Measurements from ENCODE around the gene HBE1. TPM values are rescaled to one million over a fixed set of nuclear protein-coding genes. Genes with fewer than 3 reads are reported as not detected.

Gene HBE1
- total RNA-seq, 1 experiment from 2014 or later, result not detected

DNA sequence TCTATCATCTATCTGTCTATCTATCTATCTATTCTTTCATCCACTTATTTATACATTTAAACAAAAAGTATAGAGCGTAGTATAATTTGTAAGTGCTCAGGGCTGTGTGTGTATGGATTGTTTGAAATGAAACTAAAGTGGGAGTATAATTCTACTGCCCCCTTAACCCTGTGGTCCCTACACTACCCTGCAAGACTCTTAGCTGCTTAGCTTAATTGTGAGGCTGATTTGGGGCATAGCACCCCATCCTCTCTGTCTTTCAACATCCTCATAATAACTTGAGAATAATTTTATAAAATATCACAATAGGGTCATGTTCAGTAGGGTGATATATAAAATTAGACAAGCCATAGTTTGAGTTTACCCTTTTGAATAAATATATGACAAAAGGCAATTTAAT is 20.4 kb upstream of the HBE1 start:
- TF ChIP-seq CTCF (conservative IDR thresholded peaks at IDR 0.05), result no peak
- WGBS (ENCODE audit: extremely low coverage, insufficient read length, low lambda C conversion rate), result no CpG with 5 or more reads among the region's 1 CpG
- no peaks in the 10 kb centered on the region for H3K79me2 ChIP-seq (ENCODE audit: insufficient read depth, low read length)
- H3K4me3 Mint-ChIP-seq, result no peak overlapping the region
- H2BK12ac ChIP-seq (ENCODE audit: insufficient read length, low read depth, low read length), result no peak overlapping the region
- H4K20me1 ChIP-seq (ENCODE audit: control insufficient read depth, insufficient read depth, insufficient read length), result no peaks in the 10 kb centered on the region
- no peak overlapping the region for H2BK120ac ChIP-seq (ENCODE audit: low read depth, low read length, poor library complexity, severe bottlenecking)
- H3K27ac Mint-ChIP-seq, result no peak overlapping the region
- no peak overlapping the region for H4K8ac ChIP-seq (replicated peaks; ENCODE audit: insufficient read length, low read depth, low read length)
- H3K23me2 ChIP-seq (ENCODE audit: insufficient read length, low read depth, low read length, poor library complexity, severe bottlenecking), result no peaks in the 10 kb centered on the region
- H3K9ac ChIP-seq (ENCODE audit: extremely low read depth, insufficient read length, low read length), result no peak overlapping the region
- H2AK5ac ChIP-seq (ENCODE audit: insufficient read length, low read length), result no peak overlapping the region
- H3K9me3 Mint-ChIP-seq, result no peaks in the 10 kb centered on the region
- no peaks in the 10 kb centered on the region for H3K4me1 Mint-ChIP-seq
- H4K5ac ChIP-seq (ENCODE audit: insufficient read length, low read depth, low read length), result no peak overlapping the region
- no peaks in the 10 kb centered on the region for H3K4me1 ChIP-seq (ENCODE audit: insufficient read depth, low read length)
- H3K23ac ChIP-seq (ENCODE audit: insufficient read length, low read depth, low read length), result no peak overlapping the region
- no peak overlapping the region for H2BK20ac ChIP-seq (ENCODE audit: low read depth, low read length, poor library complexity, severe bottlenecking)
- H2BK15ac ChIP-seq (ENCODE audit: low read depth, low read length), result no peak overlapping the region
- H4K91ac ChIP-seq (ENCODE audit: insufficient read length, low read depth, low read length), result no peak overlapping the region
- 0 out of 7 replicates have a peak, but pooled peaks cover 0 to 1% (median 0%) of the 10 kb centered on the region in 3 experiments for H3K36me3 Mint-ChIP-seq (ENCODE audit: insufficient read depth in 1 of 3, low read depth in 3 of 3)
- no peak overlapping the region for H3T11ph ChIP-seq (ENCODE audit: low read length)
- no peak overlapping the region for H3K4ac ChIP-seq (ENCODE audit: low read depth, low read length)
- no peaks in the 10 kb centered on the region for H3K27me3 Mint-ChIP-seq (ENCODE audit: low read depth)
- no peak overlapping the region for H3K14ac ChIP-seq (ENCODE audit: insufficient read depth, low read length)
- H3K4me2 ChIP-seq (ENCODE audit: insufficient read depth, insufficient read length, low read length), result no peak overlapping the region
- no peak overlapping the region for H3K18ac ChIP-seq (ENCODE audit: insufficient read length, low read depth, low read length)
- H2AFZ ChIP-seq (ENCODE audit: low read length), result no peak overlapping the region
- H3K79me1 ChIP-seq (ENCODE audit: insufficient read depth, low read depth, low read length, poor library complexity, severe bottlenecking), result no peaks in the 10 kb centered on the region
- H3K27me3 ChIP-seq (ENCODE audit: insufficient read depth, low read length), result no peaks in the 10 kb centered on the region
- H2BK5ac ChIP-seq (ENCODE audit: insufficient read length, low read length), result no peak overlapping the region
- no peak for DNase-seq
- no peaks in the 10 kb centered on the region for H3K9me3 ChIP-seq (ENCODE audit: control insufficient read depth, low read depth, low read length)
- no peak overlapping the region for H3K27ac ChIP-seq (ENCODE audit: insufficient read length, low read depth, low read length)
- H3K56ac ChIP-seq (ENCODE audit: insufficient read length, low read depth, low read length), result no peak overlapping the region

Data from H9 (cell line).